MM.1S (cell line): ENCODE results near the gene DNM1.

ENCODE experiments used
- DNase-seq: peaks from one replicate; pipeline ENCODE4 v3.0.0-alpha.2; 2015
- H2AFZ ChIP-seq: fragments of 300-600 bp; sonication (generic); 2 replicates; pipeline ENCODE4 v1.6.0; 2016; ENCODE audit warnings: antibody characterized with exemption, low read length
- H3F3A ChIP-seq: fragments of 300-600 bp; sonication (generic); 2 replicates; pipeline ENCODE4 v1.6.1; 2016; ENCODE audit warnings: mild to moderate bottlenecking, antibody characterized with exemption, low read length, moderate library complexity, mixed read lengths; ENCODE audit not compliant: insufficient read depth
- H3K27ac ChIP-seq: fragments of 300-600 bp; sonication (generic); 2 replicates; pipeline ENCODE4 v1.5.1; 2016; ENCODE audit warnings: mild to moderate bottlenecking, low read length
- H3K27me3 ChIP-seq: fragments of 300-600 bp; sonication (generic); replicated peaks from 2 replicates; pipeline ENCODE4 v1.6.0; 2016; ENCODE audit warnings: low read length; ENCODE audit not compliant: insufficient read depth
- H3K36me3 ChIP-seq: fragments of 300-600 bp; sonication (generic); replicated peaks from 2 replicates; pipeline ENCODE4 v1.6.1; 2016; ENCODE audit warnings: mild to moderate bottlenecking, low read length, mixed read lengths; ENCODE audit not compliant: insufficient read depth
- H3K4me1 ChIP-seq: fragments of 300-600 bp; sonication (generic); 2 replicates; pipeline ENCODE4 v1.6.1; 2016; ENCODE audit warnings: low read length, mixed read lengths
- H3K4me2 ChIP-seq: fragments of 300-600 bp; sonication (generic); 2 replicates; pipeline ENCODE4 v1.6.0; 2016; ENCODE audit warnings: low read depth, low read length
- H3K4me3 ChIP-seq: fragments of 300-600 bp; sonication (generic); 2 replicates; pipeline ENCODE4 v1.5.1; 2016; ENCODE audit warnings: low read length, mixed read lengths
- H3K79me2 ChIP-seq: fragments of 300-600 bp; sonication (generic); 2 replicates; pipeline ENCODE4 v1.6.1; 2016; ENCODE audit warnings: mixed run types, low read length, mixed read lengths
- H3K9ac ChIP-seq: fragments of 300-600 bp; sonication (generic); 2 replicates; pipeline ENCODE4 v1.6.1; 2016; ENCODE audit warnings: low read length, mixed read lengths
- H3K9me2 ChIP-seq: fragments of 300-600 bp; sonication (generic); replicated peaks from 2 replicates; pipeline ENCODE4 v1.6.1; 2016; ENCODE audit warnings: mild to moderate bottlenecking, low read length, mixed read lengths; ENCODE audit not compliant: insufficient read depth
- H3K9me3 ChIP-seq: fragments of 300-600 bp; sonication (generic); replicated peaks from 2 replicates; pipeline ENCODE4 v1.6.1; 2016; ENCODE audit warnings: mild to moderate bottlenecking, low read length, mixed read lengths; ENCODE audit not compliant: insufficient read depth
- H4K20me1 ChIP-seq: fragments of 300-600 bp; sonication (generic); 2 replicates; pipeline ENCODE4 v1.6.1; 2016; ENCODE audit warnings: mild to moderate bottlenecking, low read length, moderate library complexity, mixed read lengths; ENCODE audit not compliant: insufficient read depth
- CTCF ChIP-seq: fragments of 300-600 bp; sonication (generic); IDR thresholded peaks from 2 replicates; pipeline ENCODE4 v1.5.1; 2016; ENCODE audit warnings: antibody characterized with exemption, low read length, mixed read lengths
- EZH2 ChIP-seq: fragments of 300-600 bp; sonication (generic); optimal IDR thresholded peaks from 2 replicates; pipeline ENCODE3; 2017; ENCODE audit warnings: low read depth, mild to moderate bottlenecking, antibody characterized with exemption, low read length, mixed read lengths
- EZH2phosphoT487 ChIP-seq: fragments of 300-600 bp; sonication (generic); IDR thresholded peaks from 2 replicates; pipeline ENCODE4 v1.6.1; 2018; ENCODE audit warnings: antibody characterized with exemption, low read length

The DNM1 gene

GRCh38 chr9:128286440-128286839 is 83.3 kb downstream of the DNM1 start:
- no peak for DNase-seq
- TF ChIP-seq EZH2phosphoT487 (no peak), CTCF (no peak), EZH2 (no peak)
- no peak overlapping the region for H2AFZ ChIP-seq

GRCh38 chr9:128288273-128289004 is 85.3 kb downstream of the DNM1 start:
- H3K27ac ChIP-seq, result no peak overlapping the region
- no peak for DNase-seq

More at GRCh38 chr9:128286440-128286839, 83.3 kb downstream of the DNM1 start:
- H3K79me2 ChIP-seq, result no peaks in the 10 kb centered on the region
- no peak overlapping the region for H3K4me3 ChIP-seq
- H3K4me1 ChIP-seq, result no peaks in the 10 kb centered on the region
- H3K9ac ChIP-seq, result no peak overlapping the region
- no peaks in the 10 kb centered on the region for H4K20me1 ChIP-seq
- no peaks in the 10 kb centered on the region for H3K27me3 ChIP-seq
- no peaks in the 10 kb centered on the region for H3K9me3 ChIP-seq
- no peaks in the 10 kb centered on the region for H3K9me2 ChIP-seq
- no peaks in the 10 kb centered on the region for H3K36me3 ChIP-seq
- H3K4me2 ChIP-seq, result no peak overlapping the region
- H3F3A ChIP-seq, result no peaks in the 10 kb centered on the region
- no peak overlapping the region for H3K27ac ChIP-seq

GRCh38 chr9:128292009-128292408 is 88.8 kb downstream of the DNM1 start:
- no peak for DNase-seq
- no peaks in the 10 kb centered on the region for H3F3A ChIP-seq
- no peak overlapping the region for H3K4me3 ChIP-seq
- no peaks in the 10 kb centered on the region for H4K20me1 ChIP-seq
- H3K79me2 ChIP-seq, result no peaks in the 10 kb centered on the region
- TF ChIP-seq EZH2phosphoT487, result no peak
- no peak for TF ChIP-seq EZH2
- TF ChIP-seq CTCF, result no peak
- H3K27ac ChIP-seq, result no peak overlapping the region
- H3K36me3 ChIP-seq, result no peaks in the 10 kb centered on the region
- no peaks in the 10 kb centered on the region for H3K9me2 ChIP-seq
- no peak overlapping the region for H2AFZ ChIP-seq
- no peaks in the 10 kb centered on the region for H3K9me3 ChIP-seq
- 0 out of 2 replicates have a peak, but pooled peaks cover 6% of the 10 kb centered on the region for H3K4me1 ChIP-seq
- H3K9ac ChIP-seq, result no peak overlapping the region
- no peaks in the 10 kb centered on the region for H3K27me3 ChIP-seq
- no peak overlapping the region for H3K4me2 ChIP-seq

More at GRCh38 chr9:128288273-128289004, 85.3 kb downstream of the DNM1 start:
- Histone ChIP-seq H3K9ac (no peak overlapping the region), H4K20me1 (no peaks in the 10 kb centered on the region), H3K4me3 (no peak overlapping the region), H2AFZ (no peak overlapping the region), H3K27me3 (no peaks in the 10 kb centered on the region), H3K4me1 (no peaks in the 10 kb centered on the region), H3K36me3 (no peaks in the 10 kb centered on the region), H3K9me3 (no peaks in the 10 kb centered on the region), H3F3A (no peaks in the 10 kb centered on the region), H3K4me2 (no peak overlapping the region), H3K9me2 (no peaks in the 10 kb centered on the region), H3K79me2 (no peaks in the 10 kb centered on the region)
- no peak for TF ChIP-seq EZH2
- no peak for TF ChIP-seq EZH2phosphoT487
- no peak for TF ChIP-seq CTCF
